Dermis microvascular lymphatic vessel endothelial cell (primary cell): ENCODE measurements around the gene DLL1. TPM values are rescaled to one million over a fixed set of nuclear protein-coding genes. Genes with fewer than 3 reads are reported as not detected.
"Not testable (repeated sequence)": the region's sequence is repeated elsewhere in the genome, so short reads cannot be mapped to it uniquely, and the experiment has no call there.

Experiments
- DNase-seq, 2 donors: peaks; one replicate each; pipeline versions ENCODE4 v3.0.0 to v3.0.0-alpha.2; 2010; ENCODE audit warnings: low read depth in 2 of 2
- total RNA-seq: library from RNA; depleted of rRNA; stranded (reverse); fragments of >200 nt; gene quantifications from 2 replicates; pipeline ENCODE4 v1.2.1, GENCODE V29; 2014

DLL1 gene
- total RNA-seq, 1 donor from 2014 or later: 2.6 TPM

DNA sequence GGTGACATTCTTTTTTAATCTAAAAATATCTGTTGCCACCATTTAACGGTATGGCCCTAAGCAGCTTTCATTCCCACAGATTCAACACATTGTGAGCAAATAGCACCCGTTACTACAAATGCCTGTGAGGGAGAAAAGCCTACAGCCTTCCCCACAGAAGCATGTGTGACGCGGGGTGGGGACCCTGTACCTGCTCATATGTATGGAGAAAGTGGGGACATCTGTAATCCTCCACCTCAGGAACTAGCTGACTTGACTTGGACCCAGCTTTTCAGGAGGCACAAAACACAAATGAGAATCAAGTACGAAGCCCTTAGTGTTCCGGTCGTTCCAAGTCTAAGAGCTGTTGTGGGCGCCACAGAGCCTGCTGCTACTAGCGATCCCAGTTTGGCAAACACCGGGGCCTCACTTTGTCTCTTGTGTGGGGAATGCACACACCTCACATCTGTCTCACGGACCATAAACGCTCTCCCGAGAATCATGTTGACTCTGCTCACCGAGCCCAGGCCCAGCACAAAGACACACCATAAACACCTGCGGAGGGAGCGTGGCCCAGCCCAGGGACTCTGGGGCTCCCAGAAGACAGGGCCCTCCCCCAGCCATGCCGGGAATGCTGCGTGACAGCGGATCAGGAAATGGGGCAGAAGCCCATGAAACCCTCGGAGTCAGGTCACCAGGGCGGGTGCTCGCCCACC, 21.6 kb downstream of the DLL1 start:
- DNase-seq: no peak

GRCh38 chr6:170268216-170269129, 22.4 kb downstream of the DLL1 start:
- no peak for DNase-seq

- no peak for DNase-seq
These were observed 23.2 kb downstream of the DLL1 start for GRCh38 chr6:170267688-170268087.

GRCh38 chr6:170266061-170266825, 24.6 kb downstream of the DLL1 start:
- DNase-seq: no peak

DNA sequence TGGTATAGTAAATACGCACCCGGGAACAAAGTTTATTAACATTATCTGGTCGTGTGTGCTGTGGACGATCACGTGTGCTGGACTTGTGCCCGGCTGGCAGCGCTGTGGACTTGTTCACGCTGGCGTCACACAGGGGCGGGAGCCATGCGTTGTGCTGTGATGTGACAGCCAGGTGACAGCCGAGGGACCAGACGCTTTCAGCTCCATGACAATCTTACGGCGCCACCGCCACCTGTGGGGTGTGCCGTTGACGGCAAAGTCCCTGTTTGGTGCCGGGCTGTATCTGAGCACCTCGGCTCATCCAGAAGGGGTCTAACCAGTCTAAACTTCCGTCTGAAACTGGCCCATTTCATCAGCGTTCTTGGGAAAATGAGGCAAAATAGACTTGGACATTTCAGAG, 25.2 kb downstream of the DLL1 start:
- DNase-seq: no peak

DNA sequence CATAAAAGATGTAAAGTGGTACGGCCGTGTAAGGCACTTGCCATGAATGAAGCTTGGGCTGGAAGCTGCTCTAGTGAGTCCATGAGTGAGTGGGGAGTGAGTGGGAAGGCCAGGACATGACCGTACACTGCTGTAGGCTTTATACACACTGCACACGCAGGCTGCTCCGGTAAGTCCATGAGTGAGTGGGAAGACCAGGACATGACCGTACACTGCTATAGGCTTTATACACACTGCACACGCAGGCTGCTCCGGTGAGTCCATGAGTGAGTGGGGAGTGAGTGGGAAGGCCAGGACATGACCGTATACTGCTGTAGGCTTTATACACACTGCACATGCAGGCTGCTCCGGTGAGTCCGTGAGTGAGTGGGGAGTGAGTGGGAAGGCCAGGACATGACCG, 26.2 kb downstream of the DLL1 start:
- not testable (repeated sequence) for DNase-seq

- no peak for DNase-seq
These were observed 26.8 kb downstream of the DLL1 start for GRCh38 chr6:170264086-170264485.

DNA sequence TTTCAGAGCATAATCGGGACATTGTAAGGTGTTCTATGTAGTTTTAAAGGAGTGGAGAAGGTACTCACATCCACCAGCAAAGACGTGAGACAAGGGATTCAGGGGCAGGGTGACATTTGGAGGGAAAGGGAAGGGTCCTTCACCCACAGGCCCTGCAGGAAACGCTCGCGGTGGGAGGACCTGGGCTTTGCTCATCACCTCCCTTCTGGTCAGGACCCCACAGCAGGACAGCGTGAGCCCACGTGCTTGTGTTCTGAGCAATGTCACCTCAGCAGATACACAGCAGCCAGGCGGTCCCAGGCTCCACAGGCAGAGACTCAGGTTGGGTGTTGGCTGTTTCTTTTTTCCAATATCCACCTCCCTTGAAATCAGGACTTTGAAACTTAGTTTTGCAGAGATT, 27.5 kb downstream of the DLL1 start:
- DNase-seq: no peak

GRCh38 chr6:170262489-170263088, 28.3 kb downstream of the DLL1 start:
- no peak for DNase-seq

DNA sequence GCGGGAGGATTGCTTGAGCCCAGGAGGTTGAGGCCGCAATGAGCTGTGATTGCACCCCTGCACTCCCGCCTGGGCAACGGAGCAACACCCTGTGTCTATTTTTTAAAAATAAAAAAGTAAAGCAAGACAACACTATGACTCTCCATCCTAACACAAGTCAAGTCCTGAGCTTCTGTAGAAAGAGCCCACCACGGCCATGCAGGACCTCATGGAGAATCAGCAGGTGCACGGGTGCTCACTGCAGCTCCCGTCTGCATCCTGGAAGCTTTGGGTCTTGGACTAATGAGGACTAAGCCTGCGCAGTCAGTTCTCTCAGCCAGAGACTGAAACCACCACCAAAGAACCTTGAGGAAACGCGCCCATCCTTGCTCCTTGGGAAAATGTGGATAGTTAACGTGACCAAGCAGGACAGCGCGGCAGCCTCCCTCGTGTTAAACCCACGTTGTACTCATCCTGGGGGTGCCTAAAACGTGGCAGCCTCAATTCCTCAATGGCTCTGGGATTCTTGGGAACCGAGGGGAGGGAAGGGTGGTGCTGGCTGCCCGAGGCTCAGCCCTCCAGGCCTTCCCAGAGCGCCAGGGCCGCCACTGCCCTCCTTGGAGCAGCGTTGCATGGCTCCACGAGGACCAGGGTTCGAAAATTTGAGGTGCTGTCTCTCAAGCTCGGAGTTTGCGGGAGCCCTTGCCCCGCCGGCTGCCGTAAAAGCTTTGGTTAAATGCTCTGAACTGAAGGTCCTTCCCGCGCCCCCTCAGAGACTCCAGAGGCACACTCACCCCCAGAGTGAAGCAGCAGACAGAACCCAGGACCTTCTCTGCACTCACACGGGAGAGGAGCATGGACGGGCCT, 29.0 kb downstream of the DLL1 start:
- DNase-seq: no peak

DNA sequence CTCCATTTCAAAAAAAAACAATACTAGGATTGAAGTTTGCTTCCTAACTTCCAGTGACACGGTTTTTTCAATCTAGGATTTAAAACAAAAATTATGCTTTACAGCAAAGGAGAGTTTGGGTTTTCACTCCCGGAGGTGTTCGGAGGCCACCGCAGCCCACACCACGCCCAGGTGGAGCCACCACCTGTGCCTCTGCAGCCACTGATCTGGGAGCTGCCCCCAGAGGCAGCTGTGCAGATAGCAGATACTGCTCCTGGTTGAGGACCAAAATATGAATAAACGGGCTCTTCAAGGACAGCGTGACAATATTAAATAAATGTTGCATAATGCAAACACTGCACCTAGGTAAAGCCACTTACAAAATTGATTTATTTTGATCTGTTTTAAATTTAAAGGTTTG, 30.2 kb downstream of the DLL1 start:
- DNase-seq: no peak

- no peak for DNase-seq
These were observed 31.6 kb downstream of the DLL1 start for GRCh38 chr6:170259278-170259677.

GRCh38 chr6:170258407-170258806, 32.5 kb downstream of the DLL1 start:
- DNase-seq: no peak

DNA sequence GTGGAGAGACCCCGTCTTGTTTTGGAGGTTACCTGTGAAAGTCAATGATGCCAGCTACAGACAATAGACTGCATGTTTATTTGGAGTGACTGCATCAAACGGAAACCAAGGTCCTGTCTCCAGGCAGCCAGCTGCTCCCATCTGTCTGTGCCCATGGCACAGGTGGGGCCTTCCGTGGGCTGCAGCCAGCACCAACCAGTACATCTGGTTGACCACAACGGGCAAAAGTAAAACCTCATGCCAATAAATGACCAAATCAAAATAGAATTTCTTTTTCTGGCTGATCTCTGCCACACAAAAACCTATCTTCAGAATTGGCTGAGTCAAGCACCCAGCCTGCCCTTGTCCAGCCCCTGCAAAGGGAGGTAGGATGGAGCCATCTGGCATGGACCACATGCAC, 33.5 kb downstream of the DLL1 start:
- DNase-seq: no peak

DNA sequence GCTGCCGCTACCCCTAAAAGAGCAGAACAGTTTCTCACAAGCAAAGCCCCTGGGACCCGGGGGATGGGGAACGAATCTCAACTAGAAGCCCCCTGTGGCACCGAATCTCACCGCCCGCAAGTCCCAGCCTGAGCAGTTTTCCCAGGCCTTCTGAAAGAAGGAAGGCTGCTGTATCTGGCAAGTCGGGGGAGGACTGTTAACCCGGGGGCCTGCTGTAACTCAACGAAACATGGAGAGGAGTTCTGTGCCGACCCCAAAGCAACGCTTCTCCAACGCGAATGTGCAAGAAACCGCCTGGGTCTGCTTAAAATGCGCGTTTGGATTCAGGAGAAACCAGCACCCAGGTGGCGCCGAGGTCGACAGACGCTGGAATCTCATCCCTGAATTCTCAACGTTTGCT, 34.2 kb downstream of the DLL1 start:
- DNase-seq: no peak

DNA sequence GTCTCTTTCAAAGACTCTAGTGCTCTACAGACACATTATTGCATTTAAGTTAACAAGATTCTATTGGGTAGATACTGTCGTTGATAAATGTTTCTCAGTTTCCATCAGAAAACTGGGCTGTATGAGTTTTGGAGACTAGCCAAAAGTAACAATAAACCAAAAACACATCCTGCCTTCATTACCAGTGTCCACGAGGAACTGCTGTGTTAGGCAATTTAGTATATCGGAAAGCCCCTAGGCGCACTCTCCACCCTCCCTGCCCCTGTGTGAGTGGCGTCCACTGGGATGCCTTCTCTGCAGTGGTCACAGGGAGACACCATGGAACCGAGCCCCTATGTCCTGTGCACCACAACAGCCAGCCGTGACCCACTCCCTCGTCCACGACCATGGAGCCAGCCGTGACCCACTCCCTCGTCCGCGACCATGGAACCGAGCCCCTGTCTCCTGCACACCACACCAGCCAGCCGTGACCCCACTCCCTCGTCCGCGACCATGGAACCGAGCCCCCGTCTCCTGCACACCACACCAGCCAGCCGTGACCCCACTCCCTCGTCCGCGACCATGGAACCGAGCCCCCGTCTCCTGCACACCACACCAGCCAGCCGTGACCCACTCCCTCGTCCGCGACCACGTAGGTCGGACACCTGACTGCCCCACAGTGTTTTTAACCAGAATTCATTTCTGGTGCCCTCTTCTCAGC, 35.3 kb downstream of the DLL1 start:
- peak; percentile 22 to 35 for DNase-seq

- DNase-seq: no peak
These were observed 36.3 kb downstream of the DLL1 start for GRCh38 chr6:170254315-170255213.

- no peak for DNase-seq
These were observed 37.0 kb downstream of the DLL1 start for GRCh38 chr6:170253910-170254269.

GRCh38 chr6:170253226-170253909, 37.5 kb downstream of the DLL1 start:
- DNase-seq: no peak
